Peyer's patch (tissue), 4 donors: ENCODE results near the gene TAF11.
"Not testable (repeated sequence)": the region's sequence is repeated elsewhere in the genome, so short reads cannot be mapped to it uniquely, and the experiment has no call there.

Source experiments
- CTCF ChIP-seq, 6 experiments: fragments of 450-650 bp in 4 of 6; fragments of 200-600 bp in 2 of 6; sonication (generic) in 1 of 6; IDR thresholded peaks; one replicate each; pipeline ENCODE4 v1.5.1; 2017 to 2019; ENCODE audit warnings: antibody characterized with exemption in 6 of 6, mild to moderate bottlenecking in 3 of 6, moderate library complexity in 1 of 6
- POLR2A ChIP-seq, 2 donors: fragments of 450-650 bp; IDR thresholded peaks; one replicate each; pipeline ENCODE4 v1.5.1; 2017; ENCODE audit warnings: antibody characterized with exemption in 2 of 2, mild to moderate bottlenecking in 2 of 2, moderate library complexity in 2 of 2

GRCh38 chr6:34849066-34849465 is 38.8 kb downstream of the TAF11 start:
- not testable (repeated sequence) for TF ChIP-seq CTCF, POLR2A (IDR thresholded peaks at IDR 0.05)
